CD1c-positive myeloid dendritic cell (primary cell): ENCODE results near the gene CSF3R.

Experiments used
- DNase-seq: peaks from one replicate; pipeline ENCODE4 v3.0.0-alpha.2; 2016; ENCODE audit errors: extremely low spot score

The CSF3R gene

DNA sequence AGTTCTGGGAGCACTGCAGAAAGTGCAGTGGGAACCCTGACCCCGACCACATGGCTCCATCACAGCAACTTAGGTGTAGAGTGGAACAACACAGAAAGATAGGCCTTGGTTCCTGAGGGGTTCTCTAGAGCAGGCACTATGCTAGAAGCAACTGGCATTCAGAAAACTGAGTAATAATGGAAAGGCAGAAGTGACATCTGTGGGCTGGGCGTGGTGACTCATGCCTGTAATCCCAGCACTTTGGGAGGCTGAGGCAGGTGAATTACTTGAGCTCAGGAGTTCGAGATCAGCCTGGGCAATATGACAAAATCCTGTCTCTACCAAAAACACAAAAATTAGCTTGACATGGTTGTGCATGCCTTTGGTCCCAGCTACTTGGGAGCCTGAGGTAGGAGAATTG lies 23.8 kb downstream of the CSF3R start:
- peak; percentile 60 for DNase-seq

DNA sequence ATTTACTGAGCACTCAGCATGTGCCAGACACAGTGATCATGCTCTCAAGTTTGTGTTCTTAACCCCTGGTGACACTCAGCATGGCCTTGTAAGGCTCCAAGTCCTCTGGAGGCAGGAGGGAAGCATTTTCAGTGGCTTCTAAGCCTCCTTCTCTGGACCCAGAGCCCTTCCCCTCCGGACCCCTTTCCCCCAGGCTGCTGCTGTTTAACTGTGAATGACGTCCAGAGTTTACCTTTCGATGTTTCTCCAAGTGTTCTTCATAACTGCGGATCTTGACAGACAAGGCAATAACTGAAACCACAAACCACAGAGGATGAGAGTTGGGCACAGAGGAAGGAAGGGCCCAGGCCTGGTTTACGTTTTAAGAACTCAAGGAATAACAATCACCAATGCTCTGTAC lies 25.0 kb downstream of the CSF3R start:
- DNase-seq, result peak; percentile 29

DNA sequence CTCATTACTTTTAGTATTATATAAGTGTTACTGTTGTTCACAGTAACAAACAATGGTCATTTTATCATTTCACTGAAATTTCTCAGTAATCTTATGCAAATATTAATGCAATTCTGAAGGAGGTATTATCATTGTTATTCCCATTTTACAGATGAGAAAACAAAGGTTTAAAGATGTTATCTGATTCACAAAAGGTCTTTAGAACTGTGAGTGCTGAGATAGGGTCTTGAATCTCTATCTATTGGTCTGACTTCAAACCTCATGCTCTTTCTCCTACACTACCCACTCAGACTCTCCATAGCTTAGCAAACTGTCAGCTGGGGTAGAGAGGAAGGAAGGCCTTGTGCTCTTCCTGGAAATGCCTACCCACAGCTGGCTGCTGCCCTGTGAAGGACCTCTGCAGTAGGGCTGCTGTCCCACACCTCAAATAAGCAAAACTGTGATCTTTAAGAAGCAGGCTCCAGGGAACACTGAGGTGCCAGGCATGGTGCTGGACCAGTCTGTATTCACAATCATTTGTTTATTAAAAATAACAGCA lies 26.3 kb downstream of the CSF3R start:
- DNase-seq, result no peak

DNA sequence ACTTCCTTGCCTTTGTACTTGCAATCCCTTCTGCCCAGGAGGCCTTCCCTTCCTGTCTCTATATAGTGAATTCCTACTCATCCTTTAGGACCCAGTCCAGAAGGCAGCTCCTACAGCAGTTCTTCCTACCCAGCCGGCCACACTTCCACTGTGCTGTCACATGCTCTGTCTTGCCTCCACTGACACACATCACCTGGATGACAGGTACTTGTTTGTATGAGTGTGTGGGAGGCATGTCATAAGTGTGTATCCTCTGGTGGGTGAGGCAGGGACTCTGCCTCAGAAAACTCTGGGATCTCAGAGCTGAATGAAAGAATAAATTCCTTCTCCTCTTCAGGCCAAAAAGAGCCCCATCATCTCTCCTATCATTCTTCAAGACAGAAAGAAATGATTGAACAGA lies 27.3 kb downstream of the CSF3R start:
- DNase-seq, result no peak

DNA sequence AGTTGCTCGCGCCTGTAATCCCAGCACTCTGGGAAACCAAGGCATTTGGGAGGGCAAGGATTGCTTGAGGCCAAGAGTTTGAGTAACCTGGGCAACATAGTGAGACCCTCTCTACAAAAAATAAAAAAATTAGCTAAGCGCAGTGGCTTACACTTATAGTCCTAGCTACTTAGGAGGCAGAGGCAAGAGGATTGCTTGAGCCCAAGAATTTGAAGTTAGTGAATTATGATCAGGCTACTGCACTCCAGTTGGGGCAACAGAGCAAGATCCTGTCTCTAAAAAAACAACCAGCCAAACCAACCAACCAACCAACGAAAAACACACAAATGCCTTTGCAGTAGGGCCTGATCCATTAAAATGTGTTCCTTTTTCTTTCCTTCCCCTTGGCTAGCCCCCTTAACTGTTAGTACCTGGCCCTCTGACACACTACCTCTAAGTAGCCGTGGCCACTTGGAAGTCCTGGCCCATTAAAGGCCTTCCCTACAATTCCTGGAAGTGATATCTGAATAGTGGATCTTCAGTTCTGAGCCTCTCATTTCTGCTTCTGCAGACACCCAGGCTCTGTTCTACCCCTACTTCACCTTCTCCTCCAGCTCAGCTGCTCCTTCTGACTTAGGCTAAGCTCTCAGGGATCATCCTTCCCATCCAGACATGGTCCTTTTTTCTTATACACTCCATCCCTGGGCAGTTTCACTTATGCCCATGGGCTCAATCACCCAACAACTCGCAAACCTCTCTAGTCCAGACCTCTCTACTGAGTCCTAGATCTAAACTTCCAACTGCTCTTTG lies 28.9 kb downstream of the CSF3R start:
- DNase-seq, result no peak

DNA sequence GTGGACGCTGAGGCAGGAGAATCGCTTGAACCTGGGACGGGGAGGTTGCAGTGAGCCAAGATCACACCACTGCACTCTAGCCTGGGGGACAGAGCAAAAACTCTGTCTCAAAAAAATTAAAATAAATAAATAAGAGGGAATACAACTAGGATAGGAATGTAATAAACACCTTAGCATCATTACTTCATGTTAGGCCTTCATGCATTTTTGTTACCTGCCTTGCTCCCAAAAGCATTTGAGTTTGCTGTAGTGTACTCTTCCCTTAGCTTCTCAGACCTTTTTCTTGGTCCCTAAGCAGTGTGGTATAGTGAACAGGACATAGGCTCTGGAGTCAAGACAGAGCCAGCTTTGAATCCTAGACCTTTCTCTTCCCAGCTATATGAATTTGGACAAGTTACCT lies 29.7 kb downstream of the CSF3R start:
- DNase-seq, result no peak

DNA sequence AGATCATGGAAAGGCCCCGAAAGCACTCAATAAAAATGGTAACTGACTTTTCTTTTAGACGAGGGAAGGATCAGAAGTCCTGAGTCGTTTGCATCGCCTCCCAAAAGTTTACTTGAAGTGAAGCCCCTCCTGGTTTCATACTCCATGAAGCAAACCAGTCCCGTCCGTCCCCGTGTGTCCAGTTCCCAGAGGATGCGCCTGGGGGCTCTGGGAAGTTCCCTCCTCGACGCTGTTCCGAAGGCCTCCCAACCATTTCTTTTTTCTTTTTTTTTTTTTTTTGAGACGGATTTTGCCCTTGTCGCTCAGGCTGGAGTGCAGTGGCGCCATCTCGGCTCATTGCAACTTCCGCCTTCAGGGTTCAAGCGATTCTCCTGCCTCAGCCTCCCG lies 31.8 kb downstream of the CSF3R start:
- no peak for DNase-seq

DNA sequence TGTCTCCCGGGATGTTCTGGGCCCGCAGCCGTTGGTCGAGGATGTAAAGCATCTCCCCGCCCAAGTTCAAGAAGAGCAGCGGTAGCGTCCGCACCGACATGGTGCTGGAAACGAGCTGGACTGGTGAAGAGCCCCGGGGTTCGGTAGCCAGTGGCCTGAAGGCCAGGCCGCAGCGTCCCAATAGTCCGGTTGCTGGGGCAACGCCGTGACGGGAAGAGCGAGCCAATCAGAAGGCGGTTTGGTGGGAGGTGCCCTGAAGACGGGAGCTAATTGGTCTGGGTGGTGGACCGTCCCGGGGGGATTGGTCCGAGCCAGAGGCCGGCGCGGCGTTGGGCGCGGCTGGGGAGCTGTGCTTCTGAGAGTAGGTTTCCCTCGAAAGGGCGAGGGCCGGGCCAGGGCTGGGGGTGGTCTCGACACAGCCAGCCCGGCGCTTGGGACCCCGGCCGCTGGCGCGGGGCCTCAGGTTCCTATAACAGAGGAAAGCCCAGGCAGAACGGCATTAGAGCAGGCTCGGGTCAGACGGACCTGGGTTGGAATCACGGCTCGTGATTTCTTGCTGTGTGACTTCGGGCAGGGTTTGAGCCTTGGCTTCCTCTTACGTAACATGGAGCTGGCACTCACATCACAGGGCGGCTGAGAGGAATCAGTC lies 32.3 kb downstream of the CSF3R start, which contains the start of gene OSCP1:
Gene OSCP1, minus strand, starts transcription at position 182 of the 649 bp plus-strand sequence. Its CDS starts 82 bp downstream, at position 100.
- DNase-seq, result peak; percentile 97

DNA sequence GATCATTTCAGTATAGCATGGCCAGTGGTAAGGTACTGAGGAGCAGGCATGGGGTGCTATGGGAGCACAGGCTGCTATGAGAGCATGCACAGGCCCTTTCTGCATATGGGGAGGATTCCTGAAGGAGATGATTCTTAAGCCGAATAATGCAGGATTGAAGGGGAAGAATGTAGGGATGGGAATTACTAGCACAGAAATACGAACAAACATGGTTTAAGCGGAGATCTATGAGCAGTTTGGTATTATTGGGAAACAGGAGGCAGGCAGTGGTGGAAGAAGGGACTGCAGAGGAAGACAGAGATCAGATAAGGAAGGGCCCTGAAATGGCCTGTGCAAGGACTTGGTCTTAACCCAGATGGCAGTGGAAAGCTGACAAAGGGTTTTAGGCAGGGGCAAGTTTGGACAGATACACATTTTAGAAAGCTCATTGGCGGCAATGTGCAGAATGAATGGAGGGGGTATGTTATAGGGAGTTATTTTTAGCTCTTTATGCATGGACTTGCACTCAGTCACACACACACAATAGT lies 34.1 kb downstream of the CSF3R start:
- DNase-seq, result no peak

DNA sequence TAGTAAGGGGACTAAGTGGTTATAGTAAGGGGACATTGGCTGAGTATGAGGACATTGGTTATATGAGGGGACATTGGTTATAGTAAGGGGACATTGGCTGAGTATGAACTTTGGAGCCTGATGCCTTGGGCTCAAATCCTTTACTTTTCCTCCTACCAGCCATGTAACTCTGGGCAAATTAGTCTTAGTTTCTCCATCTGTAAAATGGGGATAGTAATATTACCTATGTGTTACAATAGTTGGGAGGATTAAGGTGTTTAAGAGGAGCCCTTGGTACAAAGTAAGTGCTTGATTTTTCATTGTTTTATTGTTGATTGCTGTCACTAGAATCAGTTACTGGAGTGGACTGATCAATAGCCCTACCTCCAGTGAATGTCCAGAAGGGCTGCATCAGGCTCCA lies 35.3 kb downstream of the CSF3R start:
- DNase-seq, result no peak

DNA sequence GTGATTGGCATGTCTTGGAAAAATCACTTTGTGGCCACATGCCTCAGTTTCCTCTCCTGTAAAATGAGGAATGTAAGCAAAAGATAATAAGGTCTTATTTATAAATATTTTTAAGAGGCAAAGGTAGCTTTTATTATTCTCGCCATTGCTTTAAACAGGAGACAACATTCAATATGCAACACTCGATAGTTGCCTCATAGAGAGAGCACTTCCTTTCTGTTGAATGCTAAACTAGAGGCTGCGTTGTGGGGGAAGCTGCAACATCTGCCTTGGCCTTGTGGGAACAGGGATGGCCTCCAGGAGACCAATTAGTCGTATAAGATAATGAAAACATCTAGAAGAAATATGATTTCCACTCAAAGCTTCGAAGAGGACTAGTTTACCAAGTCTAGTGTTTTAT lies 36.0 kb downstream of the CSF3R start:
- peak; percentile 37 for DNase-seq

DNA sequence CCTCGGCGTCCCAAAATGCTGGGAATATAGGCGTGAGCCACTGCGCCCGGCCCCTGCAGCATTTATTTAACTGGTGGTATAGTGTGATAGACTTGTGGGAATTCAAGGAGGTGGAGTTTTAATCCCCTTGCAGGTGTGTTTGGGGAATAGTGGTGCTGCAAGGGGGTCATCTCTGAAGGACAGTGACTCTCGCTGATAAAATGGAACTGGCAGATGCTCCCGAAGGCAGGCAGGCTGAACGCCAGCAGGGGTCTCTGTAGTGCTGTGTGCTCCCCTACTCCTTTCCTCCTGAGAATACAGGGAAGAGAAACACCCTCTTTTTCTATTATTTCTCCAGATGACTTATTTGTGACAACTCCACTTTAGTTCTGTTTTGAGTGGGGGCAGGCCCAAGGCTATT lies 36.4 kb downstream of the CSF3R start:
- DNase-seq, result peak; percentile 38

DNA sequence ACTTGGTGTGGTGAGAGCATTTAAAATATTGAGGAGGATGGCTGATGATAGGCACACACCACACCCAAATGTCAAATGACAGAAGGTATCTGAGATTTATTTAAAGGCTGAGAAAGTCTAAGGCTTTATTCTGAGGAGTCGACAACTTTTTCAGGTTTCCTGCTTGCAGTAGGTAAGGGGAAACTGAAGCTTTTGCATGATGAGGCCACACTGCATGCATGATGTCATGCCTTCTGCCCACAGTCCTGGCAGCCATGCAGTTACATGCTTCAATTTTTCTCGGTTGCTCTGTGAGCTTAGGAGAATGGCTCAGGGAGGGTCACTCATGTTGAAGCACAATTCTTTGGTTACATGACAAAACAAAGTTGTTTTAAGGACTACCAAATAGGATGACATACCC lies 39.4 kb downstream of the CSF3R start:
- DNase-seq, result no peak

DNA sequence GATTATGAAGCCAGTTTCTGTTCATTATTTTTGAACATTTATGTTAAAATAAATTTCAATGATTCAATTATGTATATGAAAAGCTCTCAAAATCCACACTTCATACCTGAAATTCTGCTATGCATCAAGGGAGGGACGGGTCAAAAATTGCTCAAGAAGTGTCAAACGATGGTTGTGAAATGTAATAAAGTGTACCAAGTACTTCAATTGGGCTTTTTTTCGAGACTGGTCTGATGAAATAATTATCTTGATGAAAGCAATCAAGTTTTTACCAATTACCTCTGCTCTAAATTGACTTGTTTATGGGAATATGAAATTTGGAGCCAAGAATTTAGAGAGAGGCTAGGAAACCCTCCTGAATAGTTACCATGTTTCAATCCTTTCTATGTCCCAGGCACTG lies 40.4 kb downstream of the CSF3R start:
- DNase-seq, result no peak

DNA sequence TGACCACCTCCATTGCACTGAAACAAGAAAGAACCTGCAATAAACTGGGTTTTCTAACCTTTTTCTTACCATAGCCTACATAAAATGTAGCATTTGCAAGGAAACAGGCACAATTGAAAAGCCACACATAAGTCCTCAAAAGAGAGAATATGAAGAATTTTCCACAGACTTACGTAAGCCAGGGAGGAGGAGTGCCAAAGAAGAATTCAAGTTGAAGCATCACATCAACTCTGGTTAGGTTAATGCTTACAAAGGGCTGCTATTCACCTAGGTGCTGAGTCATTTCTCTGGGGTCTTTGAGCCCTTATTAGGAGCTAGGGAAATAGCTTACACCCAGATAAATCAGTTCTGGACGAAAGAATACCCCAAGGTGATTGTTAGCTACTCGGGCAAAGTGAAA lies 42.1 kb downstream of the CSF3R start:
- DNase-seq, result no peak

DNA sequence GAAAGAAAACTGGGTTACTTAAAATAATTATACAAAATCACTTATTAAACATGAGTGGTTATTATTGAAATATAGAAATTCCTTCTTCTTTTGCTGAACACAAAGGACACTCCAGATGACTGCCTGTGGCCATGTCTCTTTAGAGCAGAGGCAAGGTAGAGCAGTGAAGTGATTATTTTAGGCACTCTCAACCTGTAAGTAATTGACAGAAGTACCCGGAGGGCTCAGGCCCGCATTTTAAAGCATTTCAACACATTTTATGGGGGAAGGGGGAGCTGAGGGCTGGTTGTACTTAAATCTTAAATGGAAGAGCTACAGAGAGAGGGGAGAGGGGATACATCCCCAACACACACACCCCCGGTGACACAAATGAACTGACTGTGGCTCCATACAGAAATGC lies 42.7 kb downstream of the CSF3R start:
- DNase-seq, result no peak

DNA sequence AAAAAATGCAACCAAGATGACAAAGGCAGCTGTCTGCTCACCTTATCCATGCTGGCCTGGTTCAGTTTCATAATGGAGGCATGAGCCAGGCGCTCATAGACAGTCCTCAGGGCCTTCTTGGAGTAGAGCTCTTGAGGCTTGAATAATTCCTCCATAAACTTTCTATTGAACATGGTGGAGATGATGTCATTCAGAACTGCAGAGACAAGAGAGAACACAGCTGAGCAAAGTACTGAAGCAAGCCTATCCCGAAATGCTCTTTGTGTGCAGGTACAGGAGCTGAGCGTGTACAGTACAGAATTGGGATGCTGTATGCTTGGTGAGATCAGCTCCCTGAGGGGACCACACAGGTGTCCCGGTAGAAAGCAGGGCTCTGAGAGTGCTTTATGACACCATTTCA lies 44.0 kb downstream of the CSF3R start:
- DNase-seq, result no peak

DNA sequence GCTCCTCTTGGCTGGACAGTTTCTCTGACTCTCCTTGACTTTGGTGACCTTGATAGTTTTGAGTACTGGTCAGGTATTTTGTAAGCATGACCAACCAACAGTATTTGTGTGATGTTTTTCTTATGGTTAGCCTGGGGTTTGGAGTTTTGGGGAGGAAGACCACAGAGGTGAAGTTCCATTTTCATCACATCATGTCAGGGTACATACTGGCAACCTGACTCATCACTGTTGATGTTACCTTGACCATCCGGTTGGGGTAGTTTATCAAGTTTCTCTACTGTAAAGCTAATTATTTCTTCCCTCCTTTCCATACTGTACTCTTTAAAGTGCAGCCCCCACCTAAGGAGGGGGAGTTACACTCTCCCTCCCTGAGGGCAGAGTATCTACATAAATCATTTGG lies 45.9 kb downstream of the CSF3R start:
- DNase-seq, result no peak

DNA sequence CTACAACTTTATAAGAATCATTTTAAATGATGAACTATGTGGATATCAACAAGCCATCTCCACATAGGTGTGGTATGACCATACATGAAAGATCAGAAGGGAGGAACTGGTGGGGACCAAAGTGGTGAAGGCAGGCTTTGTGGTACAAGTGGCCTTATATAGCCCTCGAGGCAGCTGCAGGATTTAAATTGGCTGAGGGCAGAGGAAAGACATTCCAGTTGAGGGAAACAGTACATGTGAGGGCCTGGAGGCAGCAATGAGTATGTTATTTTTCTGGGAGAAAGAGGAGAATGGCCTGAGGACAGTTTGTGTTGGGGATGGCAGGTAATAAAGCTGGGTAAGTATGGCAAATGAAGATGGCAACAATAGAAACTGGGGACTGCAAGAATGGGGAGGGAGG lies 49.6 kb downstream of the CSF3R start:
- DNase-seq, result no peak

DNA sequence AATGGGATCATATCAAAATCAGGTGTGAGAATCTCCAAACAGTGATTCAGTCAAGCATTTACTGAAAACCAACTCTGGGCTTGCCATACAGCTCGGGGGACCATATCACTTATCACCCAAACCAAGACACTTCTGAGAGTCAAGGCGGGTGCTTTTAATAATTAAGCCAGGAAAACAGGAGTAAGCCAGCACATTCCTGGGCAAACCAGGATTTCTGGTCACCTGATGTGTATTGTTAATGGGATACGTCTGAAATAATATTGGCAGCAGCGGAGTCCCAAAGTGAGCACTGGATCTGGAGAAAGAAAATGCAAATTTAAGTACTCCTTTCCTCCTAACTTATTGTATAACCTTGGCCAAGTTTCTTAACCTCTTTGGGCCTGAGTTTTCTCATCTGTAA lies 50.1 kb downstream of the CSF3R start:
- DNase-seq, result no peak

DNA sequence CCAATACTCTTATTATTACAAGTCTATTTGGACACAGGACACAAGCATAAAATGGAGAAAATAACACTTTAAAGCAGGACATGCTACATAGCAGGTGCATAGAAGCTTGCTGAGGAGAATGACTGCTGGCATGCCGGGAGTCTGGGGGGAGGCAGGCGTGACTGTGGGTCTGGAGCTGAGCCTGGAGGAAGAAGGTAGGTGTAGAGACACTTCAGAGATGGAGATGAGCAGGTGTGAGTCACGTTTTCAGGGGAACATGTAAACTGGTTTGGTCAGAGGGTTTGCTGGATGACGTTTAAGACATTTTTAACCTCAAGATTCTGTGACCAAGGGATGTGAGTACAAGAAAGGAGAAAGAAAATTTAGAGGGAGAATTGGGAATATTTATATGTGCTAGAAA lies 56.9 kb downstream of the CSF3R start:
- no peak for DNase-seq

DNA sequence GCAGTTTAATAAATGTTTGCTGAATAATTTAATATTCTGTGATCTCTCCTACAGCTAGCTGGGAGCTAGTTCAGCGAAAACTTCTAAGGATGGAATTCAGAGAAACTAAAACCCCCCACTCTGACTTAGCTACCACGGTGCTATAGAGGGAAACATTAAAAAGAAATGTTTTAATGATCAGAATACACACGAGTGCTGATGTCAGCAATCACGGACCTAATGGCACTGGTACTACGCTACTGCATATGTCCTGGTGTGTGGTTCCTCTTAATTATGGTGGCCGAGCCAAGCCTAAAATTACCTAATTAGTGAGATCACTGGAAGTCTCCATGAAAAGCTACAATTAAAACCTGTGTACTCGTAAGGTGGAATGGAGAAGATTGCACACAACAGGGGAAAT lies 61.1 kb downstream of the CSF3R start:
- no peak for DNase-seq

DNA sequence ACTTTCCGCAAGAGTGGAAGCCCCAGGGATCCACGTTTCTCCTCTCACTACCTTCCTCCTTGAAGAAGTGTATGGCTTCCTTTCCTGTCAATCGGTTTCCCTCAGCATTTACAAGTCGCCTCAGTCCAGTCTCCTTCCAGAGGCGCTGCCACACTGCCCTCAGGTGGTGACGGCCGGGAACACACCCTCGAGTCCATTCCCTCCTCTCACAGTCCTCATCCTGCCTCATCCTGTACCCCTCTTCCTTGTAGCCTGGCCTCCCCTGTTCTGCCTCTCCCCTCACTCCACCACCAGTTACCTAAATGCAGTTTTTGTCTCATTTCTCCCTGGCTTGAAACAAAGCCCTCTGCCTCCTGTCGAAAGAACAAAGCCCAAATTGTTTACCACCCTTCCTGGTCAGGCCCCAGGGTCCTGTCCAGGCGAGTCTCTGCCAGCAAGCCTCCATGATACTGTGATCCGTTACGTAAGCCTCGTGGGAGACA lies 61.8 kb downstream of the CSF3R start:
- peak; percentile 88 for DNase-seq
